Measurements from ENCODE around the gene CCL26. TPM values are rescaled to one million over a fixed set of nuclear protein-coding genes. Genes with fewer than 3 reads are reported as not detected.
"Not testable (repeated sequence)": the region's sequence is repeated elsewhere in the genome, so short reads cannot be mapped to it uniquely, and the experiment has no call there.

Gene CCL26
- total RNA-seq, 4 donors from 2014 or later, result 1.4 to 3.0 (median 1.6) TPM; not detected in 1

DNA sequence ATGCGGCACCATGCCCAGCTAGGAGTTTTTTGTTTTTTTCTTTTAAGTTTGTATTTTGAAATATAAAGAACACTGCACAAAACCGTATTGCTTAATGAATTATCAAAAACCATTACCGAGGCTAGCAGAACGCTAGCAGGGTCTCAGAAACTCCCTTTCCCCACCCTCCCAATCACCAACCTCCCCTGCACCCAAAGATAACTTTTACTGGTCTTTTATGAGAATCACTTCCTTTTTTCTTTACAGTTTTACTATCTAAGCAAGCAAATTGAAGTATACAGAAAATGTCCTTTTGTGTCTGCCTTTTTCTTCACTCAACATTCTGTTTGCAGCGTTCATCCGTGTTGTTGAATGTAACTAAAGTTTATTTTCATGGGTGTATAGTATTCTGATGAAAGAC is 46.7 kb downstream of the CCL26 start:
- DNase-seq (ENCODE audit: low spot score) (no peak), ATAC-seq (ENCODE audit: low FRiP score) (no peak)
- TF ChIP-seq CTCF (IDR thresholded peaks at IDR 0.05), result no peak

DNA sequence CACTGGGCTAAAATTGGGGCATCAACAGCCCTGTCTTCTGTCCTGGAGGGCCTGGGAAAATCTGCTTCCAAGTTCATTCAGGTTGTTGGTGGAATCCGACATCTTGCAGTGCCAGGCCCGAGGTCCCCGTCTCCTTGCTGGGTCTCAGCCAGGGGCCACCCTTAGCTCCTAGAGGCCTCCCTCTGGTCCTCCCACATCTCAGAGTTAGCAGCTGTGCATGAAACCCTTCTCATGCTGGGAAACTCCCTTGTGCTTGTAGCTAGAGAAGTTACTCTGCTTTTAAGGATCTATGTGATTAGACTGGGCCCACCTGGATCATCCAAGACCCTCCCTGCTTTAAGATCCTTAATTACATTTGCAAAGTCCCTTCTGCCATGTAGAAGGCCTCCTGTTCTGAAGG is 48.6 kb downstream of the CCL26 start:
- no peak for DNase-seq (ENCODE audit: low spot score)
- no peak for ATAC-seq (ENCODE audit: low FRiP score)
- no peak for TF ChIP-seq CTCF (IDR thresholded peaks at IDR 0.05)

DNA sequence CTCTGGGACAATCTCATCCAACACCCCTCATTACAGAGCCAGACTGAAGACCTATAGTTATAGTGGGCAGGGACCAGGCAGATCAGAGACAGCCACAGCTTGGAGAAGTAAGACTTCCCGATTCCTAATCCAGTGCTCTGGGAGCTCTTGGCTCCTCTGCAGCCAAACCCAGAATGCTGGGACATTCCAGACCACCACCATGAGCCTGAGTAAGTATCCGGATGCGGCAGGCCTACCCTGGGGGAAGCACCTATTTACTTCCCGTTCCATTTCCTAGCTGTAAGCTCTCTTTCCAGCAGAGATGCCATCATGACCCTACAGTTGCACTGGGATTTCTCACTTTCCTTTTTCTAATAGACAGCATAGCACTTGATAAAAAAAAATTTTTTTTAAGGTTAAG is 49.6 kb downstream of the CCL26 start:
- TF ChIP-seq CTCF (IDR thresholded peaks at IDR 0.05), result no peak
- ATAC-seq (ENCODE audit: low FRiP score), result no peak
- DNase-seq (ENCODE audit: low spot score), result no peak

- ATAC-seq (ENCODE audit: low FRiP score); DNase-seq (ENCODE audit: low spot score): not testable (repeated sequence)
Measured at GRCh38 chr7:75721922-75722321, 50.1 kb downstream of the CCL26 start.

- TF ChIP-seq CTCF (IDR thresholded peaks at IDR 0.05), result no peak
- DNase-seq (ENCODE audit: low spot score), result no peak
- no peak for ATAC-seq (ENCODE audit: low FRiP score)
Measured at GRCh38 chr7:75721426-75721825, 50.6 kb downstream of the CCL26 start.

- DNase-seq (ENCODE audit: low spot score), result no peak
- no peak for TF ChIP-seq CTCF (IDR thresholded peaks at IDR 0.05)
Measured at GRCh38 chr7:75719626-75720025, 52.4 kb downstream of the CCL26 start.

More at GRCh38 chr7:75719626-75720025, 52.4 kb downstream of the CCL26 start:
- no peak for ATAC-seq (ENCODE audit: low FRiP score)

Other genes with a start within 250 kb of the CCL26 start
- 10 to 100 TPM; 24.9 to 51.2 (median 27.2) TPM for gene HIP1, start 33.3 kb downstream of the CCL26 start, total RNA-seq
- gene CCL24, start 41.6 kb upstream of the CCL26 start, total RNA-seq, result 10 to 100 TPM in 1 of 4 donors, 1 to 10 TPM in 1, not detected in 2; 2.5 to 10.8 TPM
- gene RHBDD2, start 106.8 kb upstream of the CCL26 start, total RNA-seq, result 10 to 100 TPM; 31.8 to 51.9 (median 33.0) TPM
- gene POR, start 142.9 kb upstream of the CCL26 start, total RNA-seq, result 100 to 1,000 TPM; 105 to 243 (median 150) TPM
- 100 to 1,000 TPM in 1 of 4 donors, 10 to 100 TPM in 3; 34.9 to 104 (median 51.5) TPM for gene TMEM120A, start 222.4 kb upstream of the CCL26 start, total RNA-seq